Activated CD4-positive, alpha-beta T cell treated with anti-CD3 and anti-CD28 coated beads, Interleukin-2, amount 50 U/mL, for 1 hour (primary cell): Measurements from ENCODE around the gene DHRS4L2.
"Not testable (repeated sequence)": the region's sequence is repeated elsewhere in the genome, so short reads cannot be mapped to it uniquely, and the experiment has no call there.

Experiments
- DNase-seq: peaks from one replicate; pipeline ENCODE4 v3.0.0-alpha.2; 2020

The DHRS4L2 gene

GRCh38 chr14:23974041-23974440, 14.7 kb upstream of the DHRS4L2 start:
- not testable (repeated sequence) for DNase-seq

GRCh38 chr14:23977208-23977607, 11.5 kb upstream of the DHRS4L2 start:
- DNase-seq: not testable (repeated sequence)

GRCh38 chr14:23981951-23982813, 6.5 kb upstream of the DHRS4L2 start:
- not testable (repeated sequence) for DNase-seq

- DNase-seq: no peak
Observed at GRCh38 chr14:23984891-23985602, 3.7 kb upstream of the DHRS4L2 start.

GRCh38 chr14:23988223-23988606, 514 bp upstream of the DHRS4L2 start:
- DNase-seq: not testable (repeated sequence)

- DNase-seq: not testable (repeated sequence)
Observed at GRCh38 chr14:23989734-23990445, 1.2 kb downstream of the DHRS4L2 start.

- DNase-seq: not testable (repeated sequence)
Observed at GRCh38 chr14:23990961-23991360, 2.2 kb downstream of the DHRS4L2 start.

- not testable (repeated sequence) for DNase-seq
Observed at GRCh38 chr14:23993042-23993441, 4.3 kb downstream of the DHRS4L2 start.

GRCh38 chr14:23996009-23996408, 7.3 kb downstream of the DHRS4L2 start:
- not testable (repeated sequence) for DNase-seq

- DNase-seq: not testable (repeated sequence)
Observed at GRCh38 chr14:23996825-23997224, 8.1 kb downstream of the DHRS4L2 start.

- not testable (repeated sequence) for DNase-seq
Observed at GRCh38 chr14:23999640-24000039, 10.9 kb downstream of the DHRS4L2 start.

GRCh38 chr14:24001078-24001477, 12.3 kb downstream of the DHRS4L2 start:
- not testable (repeated sequence) for DNase-seq

- DNase-seq: not testable (repeated sequence)
Observed at GRCh38 chr14:24001679-24002078, 12.9 kb downstream of the DHRS4L2 start.

GRCh38 chr14:24006471-24006816, 17.7 kb downstream of the DHRS4L2 start:
- DNase-seq: not testable (repeated sequence)

GRCh38 chr14:24006817-24007652, 18.3 kb downstream of the DHRS4L2 start:
- DNase-seq: peak; percentile 50

- DNase-seq: no peak
Observed at GRCh38 chr14:24011051-24011450, 22.3 kb downstream of the DHRS4L2 start.

- not testable (repeated sequence) for DNase-seq
Observed at GRCh38 chr14:24012726-24013273, 24.1 kb downstream of the DHRS4L2 start.

GRCh38 chr14:24013654-24014514, 25.2 kb downstream of the DHRS4L2 start:
- peak; percentile 36 for DNase-seq

- DNase-seq: not testable (repeated sequence)
Observed at GRCh38 chr14:24015745-24016144, 27.0 kb downstream of the DHRS4L2 start.

- not testable (repeated sequence) for DNase-seq
Observed at GRCh38 chr14:24018978-24019377, 30.2 kb downstream of the DHRS4L2 start.

GRCh38 chr14:24019944-24020343, 31.2 kb downstream of the DHRS4L2 start:
- not testable (repeated sequence) for DNase-seq
